NCI-H187 (cell line): ENCODE measurements around the gene RIOK1.
"Not testable (repeated sequence)": the region's sequence is repeated elsewhere in the genome, so short reads cannot be mapped to it uniquely, and the experiment has no call there.

Experiments used
- DNase-seq, 2 experiments: peaks; one replicate each; lab custom pipeline; 2025; lab: John Stamatoyannopoulos, UW

Gene RIOK1

DNA sequence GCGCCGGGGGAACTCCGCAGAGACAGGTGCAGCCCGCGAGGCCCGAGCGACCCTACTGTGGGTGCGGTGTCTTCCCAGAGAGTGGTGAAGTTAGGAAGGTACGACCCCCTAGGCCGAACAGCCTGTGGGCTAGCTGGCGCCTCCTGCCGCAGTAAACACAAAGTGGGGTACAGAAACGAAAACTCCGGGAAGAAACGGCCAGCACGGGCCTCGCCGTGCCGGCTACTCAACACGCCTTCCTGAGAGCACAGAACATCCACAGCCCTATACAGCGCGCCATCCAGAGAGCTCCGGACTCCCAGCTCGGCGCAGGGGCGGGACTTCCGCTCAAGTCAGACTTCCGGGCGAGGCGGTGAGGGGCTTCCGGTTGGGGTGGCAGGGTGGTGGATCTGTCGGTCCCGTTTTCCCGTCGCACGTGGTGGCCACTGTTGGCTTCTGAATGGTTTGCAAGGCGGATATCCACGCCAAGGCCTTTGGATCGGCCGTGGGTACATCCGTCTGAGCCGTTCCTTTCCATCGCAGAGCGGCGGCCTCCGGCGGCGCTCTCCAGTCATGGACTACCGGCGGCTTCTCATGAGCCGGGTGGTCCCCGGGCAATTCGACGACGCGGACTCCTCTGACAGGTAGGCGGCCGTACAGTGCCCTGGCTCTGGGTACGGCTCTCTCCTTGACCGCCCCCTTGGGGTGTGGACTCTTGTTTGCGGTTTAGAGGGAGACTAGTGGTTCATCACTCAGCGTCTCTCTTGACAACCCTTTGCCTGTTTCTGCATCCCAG is at the start of gene RIOK1, which contains the start of gene CAGE1:
RIOK1 (plus strand) TSS at position 358 of the 775 bp plus-strand sequence; CDS start at position 553, 195 bp downstream.
CAGE1 (minus strand) TSS at position 292 of the 775 bp plus-strand sequence. CDS start 2,569 bp downstream, outside the sequence.
- DNase-seq = peak; percentile 88 to 97

DNA sequence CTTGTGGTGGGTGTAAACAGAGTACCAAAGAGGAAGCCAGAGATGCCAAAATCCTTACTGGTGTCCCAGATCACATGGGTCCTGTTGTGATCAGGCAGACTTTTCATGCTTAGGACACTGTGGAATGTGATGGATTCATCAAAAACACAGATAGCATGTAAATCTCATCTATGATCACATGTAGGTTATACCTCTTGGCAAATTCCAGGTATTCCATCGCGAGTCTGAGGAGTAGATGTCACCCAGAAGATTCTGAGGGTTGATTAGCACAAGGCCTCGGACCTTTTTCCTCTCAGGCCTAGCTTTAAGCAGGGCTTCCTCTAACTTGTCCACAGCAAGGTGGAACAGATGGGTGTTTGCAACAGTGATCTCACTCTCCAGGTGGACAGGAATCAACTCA is 48.3 kb upstream of the RIOK1 start:
- DNase-seq = no peak

DNA sequence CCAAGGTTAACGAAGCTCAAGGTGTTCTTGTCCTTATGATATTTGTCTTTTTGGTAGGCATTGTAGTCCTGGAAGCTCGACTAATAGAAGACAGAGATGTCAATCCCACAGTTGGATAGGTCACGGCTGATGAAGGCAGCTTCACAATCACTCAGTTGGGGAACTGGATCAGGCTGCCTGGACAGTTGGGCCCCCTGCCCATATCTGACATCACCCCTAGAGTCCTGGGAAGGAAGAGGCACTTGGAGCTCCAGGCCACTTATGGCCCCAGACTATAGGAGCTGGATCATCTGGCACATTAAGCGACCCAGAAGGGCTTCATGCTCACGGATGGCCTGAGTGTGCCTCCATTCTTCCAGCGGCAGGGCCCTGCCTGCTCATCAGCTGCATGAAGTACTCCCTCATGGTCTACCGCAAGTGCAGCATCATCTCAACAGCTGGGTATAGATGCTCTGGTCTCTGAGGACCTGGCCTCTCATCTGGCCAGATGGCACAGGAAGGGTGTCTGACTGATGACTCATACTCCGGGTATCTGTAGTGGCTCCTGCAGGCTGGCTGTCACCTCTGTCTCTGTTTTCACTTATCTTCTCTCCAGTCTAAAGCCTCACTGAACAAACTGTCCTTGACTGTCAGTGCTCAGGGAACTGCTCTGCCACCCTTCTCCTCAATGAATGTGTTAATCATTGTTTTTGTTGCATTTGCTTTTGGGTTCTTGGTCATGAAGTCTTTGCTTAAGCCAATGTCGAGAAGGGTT is 47.4 kb upstream of the RIOK1 start:
- no peak for DNase-seq

DNA sequence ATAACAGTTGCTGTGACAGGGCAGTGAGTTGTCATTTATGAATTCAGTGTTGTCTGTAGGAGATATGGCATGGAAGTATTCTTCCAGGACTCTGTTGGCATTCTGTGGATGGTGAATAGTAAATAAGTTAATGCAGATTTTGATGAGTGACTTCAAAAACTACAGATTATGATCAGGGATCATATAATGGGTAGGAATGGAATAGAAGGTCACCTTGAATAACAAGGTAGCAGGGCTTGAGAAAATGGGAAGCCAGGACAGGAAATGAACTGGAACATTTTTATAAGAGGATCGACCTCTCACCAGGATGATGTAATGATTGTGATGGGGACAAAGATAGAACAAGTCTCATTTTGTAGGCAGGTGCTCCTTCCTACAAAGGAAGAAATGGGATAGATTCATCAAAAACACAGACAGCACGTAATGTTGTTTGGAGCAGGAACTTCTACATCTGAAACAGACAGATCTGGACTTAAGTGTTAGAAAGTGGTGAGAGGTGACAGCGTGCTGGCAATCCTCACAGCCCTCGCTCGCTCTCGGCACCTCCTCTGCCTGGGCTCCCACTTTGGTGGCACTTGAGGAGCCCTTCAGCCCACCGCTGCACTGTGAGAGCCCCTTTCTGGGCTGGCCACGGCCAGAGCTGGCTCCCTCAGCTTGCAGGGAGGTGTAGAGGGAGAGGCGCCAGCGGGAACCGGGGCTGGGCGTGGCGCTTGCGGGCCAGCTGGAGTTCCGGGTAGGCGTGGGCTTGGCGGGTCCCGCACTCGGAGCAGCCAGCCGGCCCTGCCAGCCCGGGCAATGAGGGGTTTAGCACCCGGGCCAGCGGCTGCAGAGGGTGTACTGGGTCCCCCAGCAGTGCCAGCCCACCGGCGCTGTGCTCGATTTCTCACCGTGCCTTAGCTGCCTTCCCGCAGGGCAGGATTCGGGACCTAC is 45.8 kb upstream of the RIOK1 start:
- no peak for DNase-seq

DNA sequence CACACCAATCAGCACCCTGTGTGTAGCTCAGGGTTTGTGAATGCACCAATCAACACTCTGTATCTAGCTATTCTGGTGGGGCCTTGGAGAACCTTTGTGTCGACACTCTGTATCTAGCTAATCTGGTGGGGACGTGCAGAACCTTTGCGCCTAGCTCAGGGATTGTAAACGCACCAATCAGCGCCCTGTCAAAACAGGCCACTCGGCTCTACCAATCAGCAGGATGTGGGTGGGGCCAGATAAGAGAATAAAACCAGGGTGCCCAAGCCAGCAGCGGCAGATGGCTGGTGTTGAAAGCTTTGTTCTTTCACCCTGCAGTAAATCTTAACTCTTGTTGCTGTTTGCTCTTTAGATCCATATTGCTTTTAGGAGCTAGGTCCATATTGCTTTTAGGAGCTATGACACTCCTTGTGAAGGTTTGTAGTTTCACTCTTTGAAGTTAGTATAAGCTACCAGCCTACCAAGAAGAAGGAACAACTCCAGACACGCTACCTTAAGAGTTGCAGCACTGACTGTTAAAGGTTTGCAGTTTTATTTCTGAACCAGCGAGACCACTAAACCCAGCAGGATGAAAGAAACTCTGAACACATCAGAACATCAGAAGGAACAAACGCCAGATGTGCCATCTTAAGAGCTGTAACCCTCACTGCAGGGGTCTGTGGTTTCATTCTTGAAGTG is 44.7 kb upstream of the RIOK1 start:
- DNase-seq = not testable (repeated sequence)

DNA sequence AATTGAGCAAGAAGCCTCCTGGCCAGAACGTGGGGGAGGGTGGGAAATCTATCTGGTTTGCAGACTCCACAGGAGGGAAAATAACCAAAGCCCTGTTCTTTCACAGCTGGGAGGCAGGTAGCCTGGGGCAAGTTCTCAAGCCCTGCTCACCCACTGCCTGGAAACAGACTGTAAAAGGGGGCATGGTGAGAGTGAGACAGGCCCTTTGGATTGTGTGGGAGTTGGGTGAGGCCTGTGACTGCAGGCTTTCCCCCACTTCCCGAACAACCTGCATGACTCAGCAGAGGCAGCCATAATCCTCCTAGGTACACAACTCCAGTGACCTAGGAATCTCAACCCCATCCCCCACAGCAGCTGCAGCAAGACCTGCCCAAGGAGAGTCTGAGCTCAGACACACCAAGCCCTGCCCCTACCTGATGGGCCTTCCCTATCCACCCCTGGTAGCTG is 42.0 kb upstream of the RIOK1 start:
- DNase-seq = not testable (repeated sequence)

DNA sequence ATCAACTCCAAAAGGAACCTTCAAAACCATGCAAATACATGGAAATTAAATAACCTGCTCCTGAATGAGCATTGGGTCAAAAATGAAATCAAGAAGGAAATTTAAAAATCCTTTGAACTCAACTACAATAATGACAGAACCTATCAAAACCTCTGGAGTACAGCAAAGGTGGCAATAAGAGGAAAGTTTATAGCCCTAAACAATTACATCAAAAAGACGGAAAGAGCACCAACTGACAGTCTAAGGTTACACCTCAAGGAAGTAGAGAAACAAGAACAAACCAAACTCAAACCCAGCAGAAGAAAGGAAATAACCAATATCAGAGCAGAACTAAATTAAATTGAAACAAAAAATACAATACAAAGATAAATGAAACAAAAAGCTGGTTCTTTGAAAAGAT is 39.0 kb upstream of the RIOK1 start:
- not testable (repeated sequence) for DNase-seq

DNA sequence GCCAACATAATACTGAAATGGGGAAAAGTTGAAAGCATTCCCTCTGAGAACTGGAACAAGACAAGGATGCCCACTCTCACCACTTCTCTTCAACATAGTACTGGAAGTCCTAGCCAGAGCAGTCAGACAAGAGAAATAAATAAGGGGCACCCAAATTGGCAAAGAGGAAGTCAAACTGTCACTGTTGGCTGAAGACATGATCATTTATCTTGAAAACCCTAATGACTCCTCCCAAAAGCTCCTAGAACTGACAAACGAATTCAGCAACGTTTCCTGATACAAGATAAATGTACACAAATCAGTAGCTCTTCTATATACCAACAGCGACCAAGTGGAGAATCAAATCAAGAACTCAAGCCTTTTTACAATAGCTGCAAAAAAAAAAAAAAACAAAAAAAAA is 37.7 kb upstream of the RIOK1 start:
- DNase-seq = not testable (repeated sequence)

DNA sequence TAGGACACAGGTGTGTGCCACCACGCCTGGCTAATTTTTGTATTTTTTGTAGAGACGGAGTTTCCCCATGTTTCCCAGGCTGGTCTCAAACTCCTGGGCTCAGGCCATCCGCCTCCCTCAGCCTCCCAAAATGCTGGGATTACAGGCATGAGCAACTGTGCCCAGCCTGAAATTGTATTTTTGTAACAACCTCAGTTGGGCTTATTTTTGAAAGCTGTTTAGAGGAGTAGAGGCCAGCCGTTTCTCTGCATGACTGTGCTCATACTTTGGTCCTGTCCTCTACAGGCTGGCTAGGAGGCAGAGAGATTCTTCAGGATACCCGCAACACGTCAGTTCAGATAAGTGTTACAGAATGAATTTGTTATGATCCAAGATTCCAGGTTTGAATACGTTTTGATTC is 22.2 kb upstream of the RIOK1 start:
- DNase-seq = no peak

DNA sequence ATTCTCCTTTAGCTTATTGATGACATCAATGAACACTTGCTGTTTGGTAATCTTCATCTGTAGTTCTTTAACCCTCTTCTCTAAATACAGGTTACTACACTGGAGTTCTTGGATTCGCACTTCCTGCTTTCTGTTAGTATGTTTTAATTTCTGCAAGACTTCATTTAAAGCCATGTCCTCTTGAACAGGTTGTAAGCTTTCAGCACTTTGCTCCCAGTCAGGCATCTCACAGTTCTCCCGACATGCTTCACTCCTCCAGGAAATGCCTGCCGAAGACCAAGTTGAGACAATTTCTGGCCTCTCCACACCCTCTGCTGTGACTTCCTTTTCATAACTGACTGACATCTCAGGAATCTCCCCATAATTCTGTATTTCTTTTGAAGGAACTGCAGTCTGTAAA is 15.9 kb upstream of the RIOK1 start:
- DNase-seq = no peak

DNA sequence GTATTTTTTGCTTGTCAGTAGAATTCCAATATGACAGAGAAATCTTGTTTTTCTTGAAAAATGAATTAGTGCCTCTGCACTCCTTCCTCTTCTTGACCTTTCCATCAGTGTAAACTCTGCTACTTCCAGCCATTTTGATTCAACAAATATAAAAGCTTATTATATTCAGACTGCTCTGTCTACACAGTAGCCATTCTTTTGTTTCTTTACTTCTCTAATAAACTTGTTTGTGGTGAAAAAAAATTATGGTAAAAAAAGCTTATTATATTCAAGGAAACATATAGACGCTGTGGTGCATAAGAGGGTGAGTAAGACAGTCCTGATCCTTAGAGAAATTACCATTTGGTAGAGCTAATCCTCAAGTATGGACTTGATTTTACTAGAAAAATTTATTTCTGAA is 11.6 kb upstream of the RIOK1 start:
- no peak for DNase-seq

DNA sequence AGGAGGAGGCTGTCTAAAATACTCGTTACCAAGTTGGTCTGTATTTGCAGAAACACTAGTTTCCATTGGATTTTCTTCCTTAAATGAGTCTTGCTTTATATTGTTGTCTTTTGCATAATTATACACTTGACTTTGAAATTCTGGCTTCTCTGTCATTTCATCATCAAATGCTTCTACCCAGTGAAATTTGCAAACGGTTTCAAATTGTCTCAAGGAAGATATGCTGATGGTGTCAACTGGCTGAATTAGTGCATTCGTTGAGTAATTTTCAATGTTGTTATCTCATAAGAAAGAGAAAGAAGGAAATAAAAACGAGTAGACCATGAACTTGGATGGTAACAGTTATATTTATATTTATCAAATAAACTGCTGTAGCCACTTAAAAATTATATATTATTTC is 10.9 kb upstream of the RIOK1 start:
- DNase-seq = no peak

DNA sequence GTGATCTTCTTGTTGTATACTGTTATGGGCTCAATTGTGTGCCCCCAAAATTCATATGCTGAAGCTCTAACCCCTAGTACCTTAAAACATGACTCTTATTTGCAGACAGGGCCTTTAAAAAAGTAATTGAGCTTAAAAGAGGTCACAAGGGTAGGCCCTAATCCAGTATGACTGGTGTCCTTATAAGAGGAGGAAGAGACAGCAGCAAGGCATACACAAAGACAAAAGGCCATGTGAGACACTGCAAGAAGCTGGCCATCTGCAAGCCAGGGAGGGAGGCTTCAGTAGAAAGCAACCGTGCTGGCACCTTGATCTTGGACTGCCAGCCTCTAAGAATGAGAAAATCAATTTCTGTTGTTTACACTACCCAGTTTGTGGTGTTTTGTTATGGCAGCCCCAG is 8.5 kb upstream of the RIOK1 start:
- DNase-seq = no peak

DNA sequence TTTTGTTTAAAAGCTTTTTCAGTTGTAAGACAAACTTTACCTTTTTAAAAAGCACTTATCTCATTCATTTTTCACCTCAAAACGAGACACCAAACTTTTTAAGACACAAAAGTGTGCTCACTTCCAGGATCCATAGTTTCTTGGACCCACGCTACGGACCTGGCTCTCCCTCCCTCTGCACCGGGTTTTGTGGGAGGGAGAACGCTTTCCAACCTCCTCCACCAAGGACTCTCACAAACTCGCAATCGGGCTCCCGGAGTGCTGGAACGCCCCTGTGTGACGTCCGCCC is 502 bp upstream of the RIOK1 start:
- DNase-seq = no peak

DNA sequence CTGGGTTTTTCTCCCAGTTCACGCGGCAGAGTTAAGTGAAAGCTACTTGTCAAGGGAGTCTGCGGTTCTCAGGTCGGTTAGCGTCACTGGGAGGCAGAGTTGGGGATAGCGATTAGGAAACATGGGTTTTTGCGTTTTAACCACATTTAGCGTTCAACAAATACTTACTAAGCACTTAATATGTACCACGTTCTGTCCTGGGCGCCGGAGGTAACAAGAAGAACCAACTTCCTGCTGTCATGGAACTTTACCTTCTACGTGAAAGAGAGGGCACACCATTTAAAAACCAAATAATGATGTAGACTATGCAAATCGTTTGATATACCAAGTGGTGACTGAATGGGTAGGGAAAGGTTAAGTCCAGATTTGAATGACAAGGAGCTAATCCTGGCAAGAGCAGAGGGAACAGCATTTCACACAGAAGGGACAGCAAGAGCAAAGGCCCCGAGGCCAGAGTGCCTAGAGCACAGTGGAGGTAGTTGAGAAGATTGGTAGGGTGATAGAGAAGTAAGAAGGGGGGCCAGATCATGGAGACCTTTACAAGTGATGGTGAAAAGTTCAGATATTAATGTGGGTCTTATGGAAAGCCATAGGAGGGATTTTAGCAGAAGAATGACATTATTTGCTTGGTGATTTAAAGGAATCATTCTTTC is 744 bp downstream of the RIOK1 start:
- no peak for DNase-seq

DNA sequence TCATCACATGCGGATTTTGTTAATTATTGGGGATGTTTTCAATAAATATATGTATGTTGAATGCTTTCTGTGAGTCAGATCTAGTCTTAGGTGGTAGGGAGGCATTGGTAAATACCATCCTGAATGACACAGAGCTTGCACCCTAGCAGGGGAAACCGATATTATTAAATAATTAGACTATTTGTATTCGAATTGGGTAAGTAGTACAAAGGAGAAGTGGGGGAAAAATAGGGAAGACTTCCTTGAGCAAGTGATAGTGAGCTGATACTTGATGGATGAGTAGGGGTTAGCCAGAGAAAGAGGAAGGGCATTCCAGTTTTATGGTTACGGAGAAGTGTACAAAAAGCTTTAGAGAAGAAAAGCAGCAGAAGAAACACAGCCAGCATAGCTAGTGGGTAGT is 1.5 kb downstream of the RIOK1 start:
- DNase-seq = no peak

DNA sequence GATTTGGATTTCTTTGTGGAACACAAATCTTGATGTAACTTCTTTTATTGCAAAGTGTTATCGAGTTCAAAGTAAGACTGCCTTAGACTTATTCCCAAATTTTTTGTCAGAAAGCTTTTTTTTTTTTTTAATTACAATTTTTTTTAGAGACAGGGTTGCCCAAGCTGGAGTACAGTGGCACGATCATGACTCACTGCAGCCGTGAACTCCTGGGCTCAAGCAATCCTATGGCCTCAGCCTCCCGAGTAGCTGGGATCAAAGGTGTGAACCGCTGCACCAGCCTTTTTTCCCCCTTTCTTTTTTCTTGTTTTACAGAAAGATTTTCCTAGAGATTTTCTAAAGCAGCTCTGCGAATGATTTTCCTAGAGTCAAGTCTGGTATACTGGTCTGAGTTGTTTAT is 2.8 kb downstream of the RIOK1 start:
- no peak for DNase-seq

DNA sequence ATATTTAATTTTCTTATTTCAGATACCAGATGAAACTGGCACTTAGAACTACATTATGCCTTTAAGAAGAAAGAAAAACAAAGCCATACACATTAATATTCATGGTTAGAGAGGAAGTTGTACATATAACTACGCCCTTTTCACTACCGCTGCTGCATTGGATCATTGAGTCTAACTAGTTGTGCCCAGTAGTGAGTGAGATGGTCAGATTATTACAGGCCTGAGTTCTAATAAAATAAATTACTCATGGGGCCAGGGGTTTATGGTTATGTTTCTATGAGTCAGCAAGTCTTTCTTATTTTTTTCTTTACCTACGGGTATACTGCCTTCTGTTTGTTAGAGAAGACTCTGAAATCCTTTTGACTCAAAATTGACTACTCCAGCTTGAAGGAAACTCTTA is 11.5 kb downstream of the RIOK1 start:
- no peak for DNase-seq

DNA sequence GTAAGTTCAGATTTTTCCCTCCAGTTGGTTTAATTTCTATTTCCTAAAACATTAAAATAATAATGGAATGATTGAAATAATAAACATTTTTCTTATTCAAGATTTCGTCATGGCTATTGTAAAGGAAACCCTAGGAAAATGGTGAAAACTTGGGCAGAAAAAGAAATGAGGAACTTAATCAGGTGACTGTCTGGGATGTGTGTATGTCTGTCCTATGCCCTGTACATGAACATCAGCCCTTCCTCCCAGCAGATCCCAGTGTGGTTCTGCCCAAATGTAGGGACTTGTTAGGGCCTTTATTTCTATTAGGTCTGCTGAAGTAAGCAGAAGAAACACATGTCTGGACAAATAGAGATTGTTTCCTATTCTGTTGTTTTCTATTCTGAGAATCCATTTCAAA is 13.1 kb downstream of the RIOK1 start:
- no peak for DNase-seq

DNA sequence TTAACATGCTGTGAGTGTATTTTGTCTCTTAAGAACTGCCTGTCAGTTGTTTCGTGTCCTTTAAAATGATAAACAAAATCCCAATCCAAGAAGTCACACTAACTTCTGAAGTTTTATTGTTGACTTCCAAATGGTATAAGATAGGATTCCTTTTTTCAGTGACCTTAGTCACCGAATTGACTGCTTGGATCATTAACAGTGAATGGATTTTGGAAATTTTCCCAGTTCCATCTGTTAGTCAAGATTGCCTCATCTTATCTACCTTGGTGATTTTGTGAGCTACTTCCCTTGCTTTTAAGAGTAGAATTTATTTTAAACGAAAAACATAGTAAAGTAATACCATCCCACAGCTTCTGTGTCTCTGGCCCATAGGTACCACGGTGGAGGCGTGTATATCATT is 14.9 kb downstream of the RIOK1 start:
- no peak for DNase-seq

DNA sequence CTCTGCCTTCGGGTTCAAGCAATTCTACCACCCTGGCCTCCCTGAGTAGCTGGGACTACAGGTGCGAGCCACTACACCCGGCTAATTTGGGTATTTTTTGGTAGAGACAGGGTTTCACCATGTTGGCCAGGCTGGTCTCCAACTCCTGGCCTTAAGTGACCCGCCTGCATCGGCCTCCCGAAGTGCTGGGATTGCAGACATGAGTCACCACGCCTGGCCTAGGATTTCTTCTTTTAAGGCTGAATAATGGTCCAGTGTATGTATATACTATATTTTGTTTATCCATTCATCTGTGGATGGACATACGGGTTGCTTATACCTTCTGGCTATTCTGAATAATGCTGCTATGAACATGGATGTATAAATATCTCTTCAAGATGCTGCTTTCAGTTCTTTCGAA is 17.1 kb downstream of the RIOK1 start:
- DNase-seq = no peak
